GM10266 (cell line): ENCODE data around the gene HSF2BP.

Experiments used
- DNase-seq: peaks from one replicate; pipeline ENCODE4 v3.0.0; 2012; ENCODE audit errors: extremely low spot score
- TF ChIP-seq, protein P1 (sequence below): IDR thresholded peaks from 2 replicates; pipeline ENCODE4 v1.5.1; 2012; ENCODE audit warnings: mild to moderate bottlenecking, low read depth; ENCODE audit not compliant: control insufficient read depth, insufficient read depth; ENCODE audit errors: missing control alignments

Gene HSF2BP

GRCh38 chr21:43645136-43645891 is 14.0 kb downstream of the HSF2BP start:
- DNase-seq, result peak; percentile 53
- TF ChIP-seq, protein P1, sequence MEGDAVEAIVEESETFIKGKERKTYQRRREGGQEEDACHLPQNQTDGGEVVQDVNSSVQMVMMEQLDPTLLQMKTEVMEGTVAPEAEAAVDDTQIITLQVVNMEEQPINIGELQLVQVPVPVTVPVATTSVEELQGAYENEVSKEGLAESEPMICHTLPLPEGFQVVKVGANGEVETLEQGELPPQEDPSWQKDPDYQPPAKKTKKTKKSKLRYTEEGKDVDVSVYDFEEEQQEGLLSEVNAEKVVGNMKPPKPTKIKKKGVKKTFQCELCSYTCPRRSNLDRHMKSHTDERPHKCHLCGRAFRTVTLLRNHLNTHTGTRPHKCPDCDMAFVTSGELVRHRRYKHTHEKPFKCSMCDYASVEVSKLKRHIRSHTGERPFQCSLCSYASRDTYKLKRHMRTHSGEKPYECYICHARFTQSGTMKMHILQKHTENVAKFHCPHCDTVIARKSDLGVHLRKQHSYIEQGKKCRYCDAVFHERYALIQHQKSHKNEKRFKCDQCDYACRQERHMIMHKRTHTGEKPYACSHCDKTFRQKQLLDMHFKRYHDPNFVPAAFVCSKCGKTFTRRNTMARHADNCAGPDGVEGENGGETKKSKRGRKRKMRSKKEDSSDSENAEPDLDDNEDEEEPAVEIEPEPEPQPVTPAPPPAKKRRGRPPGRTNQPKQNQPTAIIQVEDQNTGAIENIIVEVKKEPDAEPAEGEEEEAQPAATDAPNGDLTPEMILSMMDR, result peak; percentile 39

DNA sequence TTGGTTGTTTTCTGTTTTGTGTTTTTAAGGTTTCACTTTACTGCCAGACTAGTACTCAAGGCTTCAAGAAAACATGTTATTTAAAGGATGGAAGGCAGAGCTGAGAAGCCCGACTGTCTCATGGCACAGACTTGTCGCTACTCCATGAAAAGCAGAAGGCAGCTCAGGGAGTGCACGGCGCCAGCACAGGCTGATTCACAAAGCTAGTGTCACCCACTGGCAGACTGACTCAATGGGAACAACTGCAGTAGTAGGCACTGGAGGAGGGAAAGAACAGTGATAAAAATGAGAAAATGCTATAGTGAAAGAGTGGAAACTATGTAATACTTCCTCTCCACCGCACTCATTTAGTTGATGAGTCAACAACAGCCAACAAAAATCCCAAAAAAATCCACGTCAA is 14.7 kb downstream of the HSF2BP start:
- no peak for DNase-seq
- TF ChIP-seq, protein P1, result no peak

GRCh38 chr21:43644071-43644470 is 15.2 kb downstream of the HSF2BP start:
- TF ChIP-seq, protein P1, result no peak
- no peak for DNase-seq

DNA sequence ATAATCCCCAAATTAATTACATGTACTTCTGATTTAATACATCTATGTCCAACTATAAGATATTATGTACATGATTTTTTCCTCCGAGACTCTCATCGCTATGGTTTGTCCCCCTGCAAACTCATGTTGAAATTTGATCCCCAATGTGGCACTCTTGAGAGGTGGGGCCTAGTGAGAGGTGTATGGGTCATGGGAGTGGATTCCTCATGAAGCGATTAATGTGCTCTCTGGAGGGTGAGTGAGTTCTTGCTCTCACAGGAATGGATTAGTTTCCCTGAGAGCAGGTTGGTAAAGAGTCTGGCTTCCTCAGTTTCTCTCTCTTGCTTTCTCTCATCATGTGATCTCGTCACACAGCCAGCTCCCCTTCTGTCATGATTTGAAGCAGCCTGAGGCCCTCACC is 16.1 kb downstream of the HSF2BP start:
- TF ChIP-seq, protein P1, result no peak
- DNase-seq, result no peak

GRCh38 chr21:43640400-43640799 is 18.9 kb downstream of the HSF2BP start:
- TF ChIP-seq, protein P1, result no peak
- no peak for DNase-seq

DNA sequence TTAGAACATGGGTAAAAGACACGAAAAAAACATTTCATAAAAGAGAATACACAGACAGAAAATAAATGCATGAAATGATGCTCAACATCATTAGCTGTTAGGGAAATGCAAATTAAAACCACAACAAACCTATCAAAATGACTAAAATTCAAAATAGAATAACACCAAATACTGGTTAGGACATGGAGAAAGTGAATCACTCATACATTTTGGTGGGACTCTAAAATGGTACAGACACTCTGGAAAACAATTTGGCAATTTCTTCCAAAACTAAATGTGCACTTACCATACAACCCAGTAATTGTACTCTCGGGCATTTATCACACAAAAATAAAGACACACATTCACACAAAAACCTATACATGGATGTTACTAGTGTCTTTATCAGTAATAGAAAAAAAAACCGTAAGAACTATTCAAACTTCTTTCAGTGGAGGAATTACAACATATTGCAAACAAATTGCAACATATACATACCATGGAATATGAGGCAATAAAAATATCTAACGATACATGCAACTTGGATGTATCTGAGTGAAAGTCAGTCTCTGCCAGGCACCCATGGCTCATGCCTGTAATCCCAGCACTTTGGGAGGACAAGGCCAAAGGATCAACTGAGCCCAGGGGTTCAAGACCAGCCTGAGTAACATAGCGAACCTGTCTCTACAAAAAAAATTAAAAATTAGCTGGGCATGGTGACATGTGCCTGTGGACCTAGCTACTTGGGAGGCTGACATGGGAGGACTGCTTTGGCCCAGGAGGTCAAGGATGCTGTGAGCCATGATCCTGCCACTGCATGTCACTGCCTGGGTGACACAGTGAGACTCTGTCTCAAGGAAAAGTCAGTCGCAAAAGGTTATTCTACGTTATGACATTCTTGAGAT is 19.6 kb downstream of the HSF2BP start:
- TF ChIP-seq, protein P1, result no peak
- DNase-seq, result no peak
